NT2/D1 (cell line): ENCODE results near the gene SLC12A8.

Experiments
- DNase-seq: peaks from one replicate; pipeline ENCODE4 v3.0.0-alpha.2; 2011; ENCODE audit warnings: low read depth, low spot score
- H3K27me3 ChIP-seq: 2 replicates; pipeline ENCODE4 v1.6.0; 2011; ENCODE audit warnings: mild to moderate bottlenecking; ENCODE audit not compliant: insufficient read length, insufficient read depth
- H3K36me3 ChIP-seq: 2 replicates; pipeline ENCODE4 v1.6.1; 2011; ENCODE audit warnings: mild to moderate bottlenecking, low read length, mixed read lengths; ENCODE audit not compliant: insufficient read depth, insufficient read length
- H3K4me1 ChIP-seq: 2 replicates; pipeline ENCODE4 v1.5.1; 2011; ENCODE audit not compliant: insufficient read depth, insufficient read length
- H3K4me3 ChIP-seq: 2 replicates; pipeline ENCODE4 v1.5.1; 2011; ENCODE audit warnings: low read depth; ENCODE audit not compliant: insufficient read length
- H3K9ac ChIP-seq: 2 replicates; pipeline ENCODE4 v1.6.0; 2011; ENCODE audit warnings: low read depth; ENCODE audit not compliant: insufficient read length
- H3K9me3 ChIP-seq: 2 replicates; pipeline ENCODE4 v1.5.1; 2011; ENCODE audit warnings: mild to moderate bottlenecking, low read length; ENCODE audit not compliant: insufficient read depth
- SUZ12 ChIP-seq: IDR thresholded peaks from 2 replicates; pipeline ENCODE4 v1.6.1; 2011; ENCODE audit not compliant: insufficient read length, insufficient read depth; ENCODE audit errors: extremely low read depth
- YY1 ChIP-seq: IDR thresholded peaks from 2 replicates; pipeline ENCODE4 v1.6.1; 2011; ENCODE audit not compliant: insufficient read length, insufficient read depth
- ZNF274 ChIP-seq: IDR thresholded peaks from 2 replicates; pipeline ENCODE4 v1.6.1; 2011; ENCODE audit warnings: mild to moderate bottlenecking, low read depth, low read length

Gene SLC12A8

DNA sequence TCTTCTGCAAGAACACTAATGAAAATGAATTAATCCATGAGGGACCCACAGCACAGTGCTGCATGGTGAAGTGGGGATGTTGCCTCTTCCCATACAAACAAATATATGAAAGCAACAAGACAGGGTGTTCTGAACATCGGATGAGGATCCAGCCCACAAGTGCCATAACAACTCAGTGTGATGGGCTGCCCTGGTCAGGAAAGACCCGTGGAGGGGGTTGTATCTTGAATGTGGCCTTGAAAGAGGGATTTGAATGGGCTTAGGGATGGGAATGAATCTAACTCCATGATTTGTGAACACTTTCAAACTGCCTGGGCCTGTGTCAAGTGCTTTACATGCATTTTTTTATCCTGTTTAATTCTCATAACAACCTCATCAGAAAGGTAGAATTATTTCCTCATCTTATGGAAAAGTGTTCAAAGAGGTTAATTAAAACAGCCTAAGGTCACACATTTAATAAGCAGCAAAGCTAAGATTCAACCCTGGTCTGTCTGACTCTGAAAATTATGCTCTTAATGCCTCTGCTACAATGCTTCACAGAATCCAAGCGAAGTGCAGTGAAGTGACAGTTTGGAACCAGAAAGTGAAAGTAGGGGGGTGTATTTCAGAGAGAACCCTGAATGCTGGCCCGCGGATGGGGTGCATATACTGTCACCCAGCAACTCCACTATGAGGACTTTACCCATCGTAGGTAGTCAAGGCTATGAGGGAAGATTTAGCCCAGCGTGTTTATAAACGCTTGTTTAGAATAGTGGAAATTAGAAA, 91.1 kb downstream of the SLC12A8 start:
- DNase-seq: no peak
- H3K4me3 ChIP-seq: no peak overlapping the region
- peaks cover 11% of the 10 kb centered on the region for H3K4me1 ChIP-seq
- no peak for TF ChIP-seq ZNF274
- TF ChIP-seq YY1: no peak
- TF ChIP-seq SUZ12: no peak
- H3K36me3 ChIP-seq: no peaks in the 10 kb centered on the region
- peak overlapping the region; percentile 33 for H3K9ac ChIP-seq
- no peaks in the 10 kb centered on the region for H3K9me3 ChIP-seq
- peaks cover 2% of the 10 kb centered on the region for H3K27me3 ChIP-seq

DNA sequence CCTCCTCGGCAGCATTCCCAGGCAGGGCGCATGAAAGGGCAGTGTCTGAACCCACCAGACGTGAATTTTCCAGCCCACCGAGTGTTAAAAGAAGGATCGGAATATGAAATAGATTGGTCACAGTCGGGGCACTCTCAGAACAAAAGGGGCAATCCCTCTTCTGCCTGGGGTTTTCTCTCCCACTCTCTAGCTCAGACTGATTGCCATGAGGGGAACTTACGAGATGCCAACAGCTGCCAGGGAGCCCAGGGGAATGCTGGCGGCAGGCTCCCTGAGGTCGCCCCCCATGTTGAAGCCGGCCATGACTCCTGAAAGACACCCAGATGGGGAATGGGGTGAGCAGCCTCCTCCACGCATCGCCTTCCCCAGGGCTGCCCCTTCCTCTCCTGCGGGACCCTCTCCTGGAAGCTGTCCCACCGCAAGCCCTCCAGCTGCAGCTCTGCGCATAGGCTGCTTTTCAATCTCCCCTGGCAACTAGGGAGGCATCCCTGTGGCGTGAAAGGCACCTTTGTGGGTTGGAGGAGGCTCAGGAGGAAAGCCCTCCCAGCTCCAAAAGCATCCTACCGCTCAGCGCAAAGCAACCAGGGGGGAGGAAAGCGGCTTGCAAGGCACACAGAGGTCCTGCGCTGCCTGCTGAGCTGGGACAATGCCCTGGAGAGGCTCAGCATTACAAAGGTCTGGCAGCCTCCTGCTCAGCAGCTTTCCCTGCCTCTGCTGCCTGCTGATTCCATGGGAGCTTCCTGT, 92.0 kb downstream of the SLC12A8 start:
- peak overlapping the region; percentile 51 for H3K4me3 ChIP-seq
- DNase-seq: peak; percentile 91
- H3K9me3 ChIP-seq: no peaks in the 10 kb centered on the region
- H3K27me3 ChIP-seq: peaks cover 2% of the 10 kb centered on the region
- TF ChIP-seq SUZ12 (no peak), YY1 (no peak), ZNF274 (no peak)
- H3K36me3 ChIP-seq: no peaks in the 10 kb centered on the region
- peaks cover 18% of the 10 kb centered on the region for H3K4me1 ChIP-seq
- H3K9ac ChIP-seq: peak overlapping the region; percentile 74

DNA sequence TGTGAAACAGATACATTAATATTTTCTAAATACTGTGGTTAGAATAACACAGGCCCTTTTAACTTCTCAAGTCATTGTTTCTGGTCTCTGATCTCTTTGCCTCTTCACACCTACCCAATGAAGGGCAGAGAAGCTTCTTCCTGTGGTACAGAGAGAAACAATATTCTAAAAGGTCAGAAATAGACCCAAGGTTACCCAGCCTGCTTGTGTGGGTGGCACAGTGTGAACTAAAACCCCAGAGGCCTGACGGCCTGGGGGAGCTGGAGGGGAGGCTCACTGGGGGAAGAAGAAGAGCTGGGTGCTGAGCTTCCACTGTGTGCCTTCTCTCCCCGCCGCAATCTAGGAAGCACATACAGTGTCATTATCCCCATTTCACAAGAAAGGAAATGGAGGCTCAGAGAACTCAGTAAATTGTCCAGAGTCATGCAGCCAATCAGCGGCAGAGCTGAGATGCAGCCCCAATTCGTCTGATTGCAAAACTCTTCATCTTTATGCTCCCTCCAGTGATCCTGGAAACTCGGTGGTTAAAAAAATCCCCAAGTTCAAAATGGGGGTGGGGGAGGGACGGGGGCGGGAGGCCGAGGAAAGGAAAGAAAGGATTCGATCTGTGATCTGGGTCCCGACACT, 92.7 kb downstream of the SLC12A8 start:
- TF ChIP-seq SUZ12 (no peak), ZNF274 (no peak), YY1 (no peak)
- no peak for DNase-seq
- H3K9me3 ChIP-seq: no peaks in the 10 kb centered on the region
- H3K4me3 ChIP-seq: peak overlapping the region; percentile 51
- peaks cover 2% of the 10 kb centered on the region for H3K27me3 ChIP-seq
- no peaks in the 10 kb centered on the region for H3K36me3 ChIP-seq
- H3K4me1 ChIP-seq: peaks cover 18% of the 10 kb centered on the region
- H3K9ac ChIP-seq: peak overlapping the region; percentile 74

DNA sequence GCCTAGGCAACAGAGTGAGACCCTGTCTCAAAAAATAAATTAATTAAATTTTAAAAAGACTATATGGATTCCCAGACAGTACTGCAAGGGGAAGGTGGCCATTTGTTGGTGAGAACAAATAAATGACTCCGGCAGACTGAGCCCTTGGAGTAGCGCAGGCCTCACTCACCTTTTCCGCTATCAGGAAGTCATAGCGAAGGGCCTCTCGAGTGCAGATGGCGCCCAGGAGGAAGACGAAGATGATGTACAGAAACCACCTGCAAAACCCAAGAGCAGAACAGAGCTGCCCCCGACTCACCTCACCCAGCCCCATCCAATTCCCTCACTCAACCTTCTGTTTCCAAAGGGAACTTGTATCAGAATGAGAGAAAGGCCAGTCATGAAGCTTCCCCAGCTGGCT, 93.9 kb downstream of the SLC12A8 start:
- no peak overlapping the region for H3K9ac ChIP-seq
- H3K4me3 ChIP-seq: no peak overlapping the region
- H3K36me3 ChIP-seq: no peaks in the 10 kb centered on the region
- no peak for DNase-seq
- no peaks in the 10 kb centered on the region for H3K9me3 ChIP-seq
- TF ChIP-seq YY1 (no peak), SUZ12 (no peak), ZNF274 (no peak)
- peaks cover 2% of the 10 kb centered on the region for H3K27me3 ChIP-seq
- peaks cover 18% of the 10 kb centered on the region for H3K4me1 ChIP-seq

- Histone ChIP-seq H3K9ac (no peak overlapping the region), H3K9me3 (no peaks in the 10 kb centered on the region), H3K4me1 (peaks cover 18% of the 10 kb centered on the region), H3K4me3 (no peak overlapping the region), H3K27me3 (peaks cover 2% of the 10 kb centered on the region), H3K36me3 (no peaks in the 10 kb centered on the region)
- no peak for DNase-seq
- TF ChIP-seq YY1 (no peak), ZNF274 (no peak), SUZ12 (no peak)
These were observed 94.8 kb downstream of the SLC12A8 start for GRCh38 chr3:125117631-125118191.

DNA sequence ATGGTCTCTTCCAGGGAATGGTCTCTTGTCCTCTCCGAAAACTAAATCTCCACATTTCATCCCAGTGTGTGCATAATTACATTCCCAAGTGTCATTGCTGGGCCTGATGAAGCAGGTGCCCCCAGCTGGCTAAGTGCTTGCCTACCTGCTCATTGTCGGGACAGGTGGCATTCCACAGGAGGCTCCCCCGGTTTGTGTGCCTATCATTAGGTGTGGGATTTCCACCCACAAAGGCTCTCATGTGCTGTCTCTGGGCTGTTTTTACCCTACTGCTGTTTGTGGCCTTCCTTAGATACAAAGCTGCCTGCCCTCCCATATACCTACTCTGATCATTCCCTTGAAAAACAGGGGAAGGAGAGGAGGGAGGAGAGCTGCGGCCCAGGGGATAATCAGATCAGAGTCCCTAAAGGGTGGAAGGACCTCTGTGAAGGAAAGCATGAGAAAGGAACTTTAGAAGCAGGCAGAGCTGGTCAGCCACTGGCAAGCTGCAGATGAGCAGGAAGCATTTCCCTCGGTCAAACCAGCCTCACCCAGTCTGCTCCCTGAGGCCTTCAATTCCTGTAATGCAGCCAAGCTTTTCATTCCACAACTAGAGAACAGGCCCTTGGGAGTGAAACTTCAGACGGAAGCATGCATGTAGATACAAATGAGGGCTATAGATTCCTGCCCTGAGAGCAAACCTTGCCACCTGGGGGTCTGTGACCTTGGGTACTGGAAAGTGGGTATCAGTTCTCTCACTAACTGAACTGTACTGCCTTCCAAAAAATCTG, 96.1 kb downstream of the SLC12A8 start:
- peaks cover 16% of the 10 kb centered on the region for H3K4me1 ChIP-seq
- H3K9me3 ChIP-seq: no peaks in the 10 kb centered on the region
- no peaks in the 10 kb centered on the region for H3K36me3 ChIP-seq
- H3K27me3 ChIP-seq: peaks cover 2% of the 10 kb centered on the region
- DNase-seq: no peak
- no peak overlapping the region for H3K9ac ChIP-seq
- no peak overlapping the region for H3K4me3 ChIP-seq
- TF ChIP-seq ZNF274 (no peak), YY1 (no peak), SUZ12 (no peak)
